Activated effector memory CD4-positive, alpha-beta T cell treated with anti-CD3 and anti-CD28 coated beads, Interleukin-2, amount 50 U/mL, for 16 hours (primary cell): ENCODE results near the gene SGPP2.
"Not testable (repeated sequence)": the region's sequence is repeated elsewhere in the genome, so short reads cannot be mapped to it uniquely, and the experiment has no call there.

Source experiments
- DNase-seq: peaks from one replicate; pipeline ENCODE4 v3.0.0-alpha.2; 2020

Gene SGPP2

DNA sequence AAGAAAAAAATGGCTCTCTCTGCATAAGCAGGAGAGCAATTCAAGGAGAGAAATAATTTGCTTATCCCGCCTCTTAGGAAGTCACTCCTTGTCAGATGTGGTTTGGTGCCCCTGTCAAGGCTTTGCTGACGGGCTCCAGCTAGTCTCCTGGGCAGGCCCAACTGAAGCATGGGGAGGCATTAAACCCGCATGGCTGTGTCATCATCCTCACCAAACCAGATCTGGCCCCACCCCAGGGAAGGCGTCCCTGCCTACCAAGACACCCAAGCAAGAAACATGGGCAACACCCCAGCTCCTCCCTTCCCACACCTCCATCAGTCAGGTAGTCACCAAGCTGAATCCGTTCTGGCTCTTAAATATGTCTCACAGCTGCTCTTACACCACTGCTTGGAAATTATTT is 108.0 kb downstream of the SGPP2 start:
- DNase-seq = no peak

DNA sequence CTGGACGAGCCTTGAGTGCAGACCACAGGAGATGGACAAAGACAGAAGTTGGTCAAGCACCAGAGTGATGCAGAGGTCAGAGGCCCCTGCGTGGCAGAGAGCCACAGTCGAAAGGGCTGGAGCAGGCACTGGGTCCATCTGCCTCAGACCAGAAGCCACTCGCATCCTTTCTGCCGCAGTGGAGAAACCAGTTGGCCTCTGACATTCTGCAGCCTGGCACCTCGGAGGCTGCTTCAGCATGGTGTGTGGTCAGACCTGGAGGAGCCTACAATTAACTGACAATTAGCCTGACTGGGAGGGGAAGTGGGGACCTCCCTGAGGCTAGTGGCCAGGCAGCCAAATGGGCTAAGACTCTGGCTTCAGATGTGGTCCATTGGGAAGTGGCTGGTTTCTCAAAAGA is 111.1 kb downstream of the SGPP2 start:
- DNase-seq = no peak

DNA sequence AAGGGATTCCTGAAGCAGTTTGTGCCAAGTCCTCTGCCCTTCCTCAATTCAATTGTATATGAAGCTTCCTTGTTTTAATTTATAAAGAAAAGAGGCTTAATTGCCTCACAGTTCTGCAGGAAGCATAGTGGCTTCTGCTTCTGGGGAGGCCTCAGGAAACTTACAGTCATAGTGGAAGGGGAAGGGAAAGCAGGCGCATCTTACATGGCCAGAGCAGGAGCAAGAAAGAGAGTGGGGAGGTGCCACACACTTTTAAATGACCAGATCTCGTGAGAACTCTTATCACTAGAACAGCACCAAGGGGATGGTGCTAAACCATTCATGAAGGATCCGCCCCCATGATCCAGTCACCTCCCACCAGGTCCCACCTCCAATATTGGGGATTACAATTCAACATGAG is 114.2 kb downstream of the SGPP2 start:
- no peak for DNase-seq

DNA sequence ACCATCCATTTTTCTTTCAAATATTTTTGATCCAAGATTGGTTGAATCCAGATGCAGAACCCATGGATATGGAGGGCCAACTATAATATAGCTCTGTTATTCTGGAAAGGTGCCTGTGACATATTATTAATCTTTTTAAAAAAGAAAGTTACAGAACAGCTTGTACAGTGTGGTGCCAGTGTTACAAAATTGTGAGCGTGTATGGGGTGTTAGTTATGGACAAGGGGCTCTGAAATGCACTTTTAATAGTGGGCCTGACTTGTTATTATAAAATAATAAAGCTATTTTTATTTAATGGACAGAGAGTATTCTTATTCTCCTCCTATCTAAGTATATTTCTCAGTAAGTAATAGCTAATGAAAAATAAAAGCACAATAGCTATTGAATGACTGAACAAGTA is 120.3 kb downstream of the SGPP2 start:
- no peak for DNase-seq

DNA sequence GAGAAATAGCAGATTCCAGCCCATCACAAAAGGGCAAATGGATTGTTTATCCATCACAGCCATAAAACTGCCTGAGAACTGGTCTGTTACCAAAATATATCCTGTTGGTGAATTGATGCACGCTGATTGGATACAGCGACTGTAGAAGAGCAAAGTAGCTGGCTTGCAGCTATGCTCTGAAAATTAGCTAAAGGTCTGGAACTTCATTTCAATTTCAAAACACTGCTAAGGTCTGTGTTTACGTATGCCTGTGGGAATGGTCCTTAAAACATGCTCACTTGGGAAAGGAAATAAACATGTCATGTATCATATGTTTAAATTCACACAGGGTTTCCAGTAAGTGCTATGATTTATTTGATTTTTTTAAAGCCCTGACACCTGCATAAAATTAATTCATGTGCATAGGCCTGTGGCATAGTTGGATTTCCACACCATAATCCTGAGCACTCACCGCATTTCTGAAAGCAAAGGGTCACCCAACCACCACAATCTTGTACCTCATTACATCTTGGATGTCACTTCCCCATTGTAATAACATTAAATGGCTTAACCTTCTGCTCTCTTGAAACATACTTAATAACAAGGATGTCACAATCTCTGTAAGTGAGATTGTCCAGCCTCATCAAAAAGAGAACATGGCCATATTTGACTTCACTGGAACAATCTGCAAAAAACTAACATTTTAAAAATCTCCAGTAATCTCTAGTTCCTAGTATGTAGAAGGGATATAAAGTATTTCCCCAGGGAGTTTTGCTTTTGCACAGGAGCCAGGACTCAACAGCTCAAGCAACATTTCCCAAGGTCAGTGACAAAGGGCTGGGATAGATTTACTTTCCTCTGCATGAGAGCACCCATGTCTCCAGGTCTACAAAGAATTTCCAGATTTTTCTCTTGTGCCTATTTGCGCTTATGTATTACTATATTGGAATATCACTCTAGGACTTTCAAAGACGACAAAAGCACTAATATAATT is 121.8 kb downstream of the SGPP2 start:
- DNase-seq = no peak

DNA sequence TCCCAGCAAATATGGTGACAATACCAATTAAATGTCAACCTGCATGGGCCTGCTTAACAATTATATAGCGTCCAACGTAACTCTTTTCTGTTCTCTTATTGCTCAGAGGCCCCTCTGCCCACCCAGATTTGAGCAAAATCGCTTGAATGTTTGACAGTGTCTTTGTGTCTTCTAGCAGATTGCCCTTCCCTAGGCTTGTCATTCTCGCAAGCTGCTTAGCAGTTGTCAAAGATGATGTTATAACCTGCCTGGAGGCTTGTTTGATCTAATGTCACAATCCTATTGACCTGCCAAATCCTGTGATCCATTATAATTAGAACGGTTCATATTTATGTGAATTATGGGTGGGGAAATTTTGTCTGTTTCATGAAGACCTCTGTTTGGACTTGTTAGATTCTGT is 122.7 kb downstream of the SGPP2 start:
- DNase-seq = no peak

DNA sequence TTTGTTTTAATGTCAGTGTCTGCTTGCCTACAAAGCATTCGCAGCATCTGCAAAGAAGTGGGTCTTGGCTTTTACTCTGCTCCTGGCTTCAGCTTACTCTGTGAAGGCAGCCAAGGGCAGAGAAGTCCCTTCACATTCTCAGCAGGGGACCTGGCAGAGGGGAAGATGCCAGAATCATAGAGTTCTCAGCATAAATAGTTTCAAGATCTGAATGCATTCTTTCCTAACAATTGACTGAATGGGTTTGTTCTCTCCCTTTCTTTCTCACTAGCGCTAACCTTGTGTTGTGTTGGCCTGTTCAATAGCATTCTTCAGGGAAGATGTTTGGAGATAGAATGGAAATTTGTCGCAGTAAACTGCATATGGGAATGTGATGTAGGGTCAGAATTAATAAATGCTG is 124.6 kb downstream of the SGPP2 start:
- no peak for DNase-seq

DNA sequence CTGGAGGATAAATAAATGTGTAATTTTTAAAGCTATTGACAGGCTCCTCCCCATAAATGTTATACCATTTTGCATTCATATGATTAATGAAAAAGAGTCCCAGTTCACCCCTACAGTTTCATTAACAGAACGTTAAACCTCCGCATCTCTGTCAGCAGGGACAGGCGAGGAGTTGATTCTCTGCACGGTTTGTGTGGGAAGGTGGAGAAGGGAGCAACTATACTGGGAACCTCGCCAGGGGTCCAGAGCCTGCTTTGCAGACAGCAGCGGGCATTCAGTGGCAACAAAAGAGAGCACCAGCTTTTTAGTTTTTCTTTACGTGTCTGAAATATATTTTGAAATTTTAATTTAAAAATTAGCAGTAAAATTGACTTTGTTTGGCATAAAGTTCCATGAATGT is 130.2 kb downstream of the SGPP2 start:
- DNase-seq = no peak

DNA sequence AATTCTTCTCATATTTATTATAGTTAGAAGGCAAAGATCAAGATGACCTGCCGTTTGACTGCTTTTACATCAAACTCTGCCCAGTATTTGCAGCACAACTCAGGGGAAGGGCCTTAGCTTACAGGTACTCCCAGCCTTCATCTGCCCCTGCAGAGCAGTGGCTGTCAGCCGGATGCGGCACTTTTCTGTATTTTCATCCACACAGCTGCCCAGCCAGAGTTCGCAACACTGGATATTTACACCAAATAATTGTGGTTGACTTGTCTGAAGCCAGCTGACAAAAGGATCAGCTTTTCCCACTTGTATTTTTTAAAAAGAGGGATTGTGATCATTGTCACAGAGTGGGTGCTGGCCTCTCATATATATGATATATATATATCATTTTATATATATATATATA is 136.8 kb downstream of the SGPP2 start:
- DNase-seq = no peak

DNA sequence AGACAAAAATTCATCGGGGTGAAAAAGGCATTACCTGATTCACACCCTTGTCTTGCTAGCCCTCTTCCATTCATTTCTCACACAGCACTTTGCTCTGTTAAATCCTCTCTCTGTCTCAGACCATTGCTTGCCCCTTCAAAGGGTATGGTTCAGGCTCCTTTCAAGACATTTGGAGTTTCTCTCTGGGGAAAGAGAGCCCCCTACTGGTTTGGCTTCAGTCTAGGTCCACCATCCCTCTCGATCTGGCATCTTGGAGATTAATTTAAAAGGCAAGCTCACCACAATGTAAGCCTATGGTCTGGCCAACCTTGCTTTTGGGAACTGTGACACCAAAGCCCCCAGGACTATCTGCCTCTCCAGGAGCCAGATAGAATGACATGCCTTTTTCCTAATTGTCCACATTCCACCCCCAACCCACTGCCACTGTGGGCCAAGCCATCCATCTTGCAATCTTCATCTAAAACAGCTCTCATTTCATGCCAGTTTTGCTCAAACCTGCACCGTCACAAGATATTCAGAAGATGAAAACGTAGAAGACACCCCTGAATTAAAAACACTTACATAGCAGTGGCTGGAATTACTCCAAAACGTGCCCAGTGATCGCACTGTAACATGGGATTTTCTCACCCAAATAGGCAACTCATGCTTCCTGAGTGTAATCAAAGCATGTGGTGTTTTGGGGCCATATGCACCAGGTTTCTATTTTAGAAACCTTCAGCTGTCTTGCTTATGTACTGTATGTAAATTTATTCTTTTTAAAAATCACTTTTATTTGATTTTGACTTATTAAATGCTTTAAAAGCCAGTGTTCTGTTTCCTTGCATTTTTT is 137.7 kb downstream of the SGPP2 start:
- DNase-seq = no peak

DNA sequence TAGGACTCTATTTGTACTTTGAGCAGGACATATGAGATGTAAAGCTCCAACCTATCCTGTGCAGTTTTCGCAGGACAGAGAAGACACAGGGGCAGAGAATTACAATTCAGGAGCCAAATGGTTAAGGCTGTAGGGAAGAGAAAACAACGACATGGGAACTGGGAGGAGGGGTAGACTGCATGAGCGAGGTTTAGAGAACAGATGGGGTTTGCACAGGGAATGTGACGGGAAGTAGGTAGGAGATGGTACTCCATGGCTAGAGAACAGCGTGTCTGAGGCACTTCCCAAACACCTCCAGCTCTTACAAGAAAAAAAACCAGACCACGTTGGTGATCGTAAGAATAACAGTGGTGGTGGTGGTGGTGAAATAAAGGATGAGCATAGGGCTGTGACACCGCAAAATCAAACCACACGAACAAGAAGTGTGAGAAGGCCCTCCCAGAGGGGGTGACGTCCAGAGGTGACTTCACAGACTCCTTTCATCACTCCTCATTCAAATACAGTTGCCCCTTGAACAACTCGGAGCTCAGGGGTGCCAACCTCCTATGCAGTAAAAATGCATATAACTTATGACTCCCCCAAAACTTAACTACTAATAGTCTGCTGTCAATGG is 138.9 kb downstream of the SGPP2 start:
- DNase-seq = no peak

DNA sequence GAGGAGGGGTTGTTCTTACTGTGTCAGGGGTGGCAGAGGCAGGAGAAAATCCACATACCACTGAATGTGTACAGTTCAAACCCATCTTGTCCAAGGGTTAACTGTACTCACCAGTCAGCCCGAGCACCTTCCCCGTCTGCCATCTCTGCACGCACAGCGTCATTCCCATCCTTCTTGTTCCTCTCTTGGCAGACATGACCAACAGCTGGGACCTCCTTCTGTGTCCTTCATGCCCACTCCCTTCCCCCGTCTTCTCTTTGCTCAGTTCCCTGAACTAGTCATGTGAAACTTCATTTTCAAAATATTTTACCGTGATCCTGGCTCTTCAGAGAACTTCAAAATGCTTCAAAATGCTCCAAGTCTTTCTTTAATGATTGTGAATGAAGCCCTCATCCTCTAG is 139.6 kb downstream of the SGPP2 start:
- DNase-seq = no peak

DNA sequence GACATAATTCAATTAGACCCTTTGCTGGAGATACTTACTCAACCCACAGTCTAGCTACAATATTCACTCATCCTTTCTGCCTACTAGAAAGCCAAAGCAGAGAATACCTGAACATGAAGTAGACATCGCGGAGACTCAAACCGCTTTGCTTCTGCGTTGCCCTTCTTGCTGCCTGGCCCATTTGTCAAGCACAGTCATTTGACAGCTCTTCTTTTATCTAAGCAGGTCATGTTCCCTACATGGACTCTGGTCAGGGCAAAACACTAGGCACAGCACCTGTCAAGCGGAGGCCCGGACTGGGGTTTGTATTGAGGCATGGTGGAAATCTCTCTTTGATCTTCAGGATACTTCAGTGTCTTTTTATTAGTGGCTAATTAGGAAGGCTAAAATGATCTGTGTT is 141.9 kb downstream of the SGPP2 start:
- no peak for DNase-seq

DNA sequence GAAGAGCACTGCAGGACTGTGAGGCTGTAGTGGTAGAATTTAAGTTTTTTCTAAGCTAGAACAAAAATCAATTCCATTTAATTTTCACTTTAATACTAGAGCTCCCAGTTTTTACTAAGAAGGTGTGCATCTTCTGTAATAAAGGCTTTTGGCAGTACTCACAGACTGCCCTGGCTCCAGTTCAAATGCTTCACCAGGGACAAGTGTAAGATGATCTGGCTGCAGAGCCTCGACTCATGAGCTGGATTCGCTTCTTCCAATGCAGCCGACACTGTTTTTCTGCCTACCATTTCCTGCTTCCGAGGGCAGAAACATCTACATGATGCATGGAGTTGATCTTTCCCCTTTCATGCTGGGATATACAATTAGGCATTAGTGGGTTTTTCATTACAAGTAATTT is 144.5 kb downstream of the SGPP2 start:
- DNase-seq = no peak

DNA sequence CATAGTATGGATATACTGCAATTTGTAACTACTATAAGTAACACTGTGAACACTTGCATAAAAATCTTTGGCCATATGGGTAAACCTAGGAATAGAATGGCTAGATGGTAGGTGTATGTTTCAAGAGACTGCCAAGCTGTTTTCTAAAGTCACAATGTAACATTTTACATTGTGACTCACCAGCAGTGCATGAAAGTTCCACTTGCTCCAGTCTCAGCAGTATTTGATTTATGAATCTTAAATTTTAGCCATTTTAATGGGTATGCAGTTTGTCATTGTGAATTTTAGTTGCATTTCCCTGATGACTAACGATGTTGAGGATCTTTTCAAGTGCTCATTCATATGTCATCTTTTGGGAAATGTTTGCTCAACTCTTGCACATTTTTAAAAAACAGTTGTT is 145.5 kb downstream of the SGPP2 start:
- DNase-seq = no peak

DNA sequence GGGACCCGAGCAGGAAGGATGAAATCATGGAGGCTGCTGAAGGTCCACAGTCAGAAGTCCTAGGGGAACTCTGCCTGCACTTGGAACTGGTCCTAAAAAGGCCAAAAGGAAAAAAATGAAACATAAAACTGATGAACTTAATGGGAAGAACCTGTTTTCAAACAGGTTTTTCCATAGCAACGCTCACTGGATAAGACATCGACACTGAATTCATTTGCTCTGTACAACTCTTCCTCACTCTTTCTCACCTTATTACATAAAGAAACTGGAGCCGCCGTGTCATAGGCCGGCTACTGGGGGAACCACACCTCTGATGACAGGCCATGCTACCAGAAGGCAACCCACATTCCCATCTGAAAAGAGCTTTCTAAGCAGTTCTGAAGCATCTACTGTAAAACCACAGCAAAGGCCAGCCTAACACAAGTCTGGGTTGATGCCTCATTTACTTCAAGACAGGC is 147.9 kb downstream of the SGPP2 start:
- no peak for DNase-seq

DNA sequence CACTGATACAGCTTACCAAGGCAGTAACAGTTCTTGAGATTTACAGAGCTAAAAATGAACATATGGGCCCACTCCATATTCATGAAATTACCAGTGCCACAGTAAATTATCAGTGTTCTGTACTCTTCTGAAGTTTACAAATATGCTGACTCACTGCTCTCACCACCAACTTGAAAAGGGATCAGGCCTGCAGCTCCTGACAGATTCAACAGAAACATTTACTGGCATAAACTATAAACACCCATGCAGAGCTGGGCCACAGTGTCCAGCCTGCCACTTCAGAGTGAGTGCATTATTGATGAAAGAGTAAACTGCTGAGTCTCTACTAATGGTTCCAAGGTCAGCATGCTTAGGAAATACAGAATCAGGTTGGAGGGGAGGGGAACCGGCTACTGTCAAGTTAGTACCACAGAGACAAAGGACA is 148.4 kb downstream of the SGPP2 start:
- DNase-seq = no peak

DNA sequence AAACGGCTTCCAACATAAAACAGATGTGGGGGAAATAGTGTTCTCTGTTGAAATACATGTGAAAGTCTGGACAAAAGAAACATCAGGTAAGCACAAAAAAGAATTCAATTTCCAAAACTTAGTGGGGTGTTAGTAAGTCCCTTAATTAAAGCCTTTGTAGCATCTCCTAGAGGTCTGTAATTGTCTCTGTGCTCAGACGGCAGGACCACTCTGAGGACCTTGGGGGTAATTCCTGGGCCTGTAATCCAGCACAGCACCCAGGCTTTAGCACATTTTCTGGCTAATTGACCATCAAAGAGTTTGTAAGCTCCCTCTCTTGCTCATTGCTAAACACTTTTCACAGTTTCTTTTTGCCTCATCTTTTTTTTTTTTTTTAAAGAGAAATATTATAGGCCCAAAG is 151.3 kb downstream of the SGPP2 start:
- DNase-seq = no peak

DNA sequence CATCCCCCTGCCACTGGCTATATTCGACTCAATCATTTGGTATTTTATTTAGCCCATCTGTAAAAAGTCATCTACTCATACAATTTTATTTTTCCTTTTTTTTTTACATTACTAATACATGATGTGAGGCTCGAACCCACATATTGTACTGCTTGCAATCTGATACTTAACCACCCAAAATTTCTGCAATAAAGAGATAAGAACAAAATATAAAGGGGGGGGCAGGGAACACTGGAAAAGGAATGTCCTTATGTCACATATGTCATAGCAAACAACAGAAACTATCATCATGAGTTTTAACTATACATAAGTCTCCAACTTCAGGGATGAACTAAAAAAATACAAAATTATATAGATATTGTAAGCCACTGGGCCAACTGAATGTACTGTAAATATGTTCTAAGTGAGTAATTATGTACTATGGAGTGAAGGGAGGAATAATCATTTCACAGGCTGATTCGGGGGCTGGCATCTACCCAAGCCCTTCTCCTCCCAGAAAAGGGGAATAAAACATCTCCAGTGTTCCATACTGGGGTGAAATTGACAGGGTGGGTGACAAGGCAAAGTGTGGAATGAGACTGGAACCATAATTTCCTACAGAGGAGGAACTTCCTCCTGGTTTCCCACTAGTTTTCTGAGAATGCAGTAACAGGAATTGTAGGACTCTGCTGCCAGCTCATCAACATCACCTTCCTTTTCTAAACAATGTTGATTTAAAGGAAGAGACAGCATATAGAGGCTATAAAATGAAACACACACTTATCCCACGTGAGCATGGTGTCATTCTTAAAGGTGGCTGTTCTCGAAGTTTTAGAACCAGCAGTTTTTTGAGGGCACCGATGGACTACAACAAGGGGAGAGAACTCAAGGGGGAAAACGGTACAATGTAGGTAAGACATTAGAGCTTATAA is 152.1 kb downstream of the SGPP2 start:
- no peak for DNase-seq

DNA sequence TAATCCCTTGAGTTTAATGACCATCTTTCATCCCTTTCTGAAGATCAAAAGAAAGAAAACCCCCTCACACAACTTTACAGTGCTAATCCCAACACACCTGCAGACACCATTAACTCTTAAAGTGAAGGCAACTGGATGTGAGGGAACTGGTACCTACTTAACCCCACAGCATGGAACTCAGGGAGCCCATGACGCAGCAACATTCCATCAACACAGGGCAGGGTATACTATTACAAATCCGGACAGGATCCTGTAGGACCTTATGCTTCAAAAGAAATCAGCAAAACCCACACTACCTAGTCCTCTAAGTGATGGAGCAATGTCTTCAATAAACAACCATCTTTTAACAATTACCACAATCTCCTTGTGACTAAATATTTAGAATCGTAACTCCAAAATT is 153.0 kb downstream of the SGPP2 start:
- DNase-seq = no peak

DNA sequence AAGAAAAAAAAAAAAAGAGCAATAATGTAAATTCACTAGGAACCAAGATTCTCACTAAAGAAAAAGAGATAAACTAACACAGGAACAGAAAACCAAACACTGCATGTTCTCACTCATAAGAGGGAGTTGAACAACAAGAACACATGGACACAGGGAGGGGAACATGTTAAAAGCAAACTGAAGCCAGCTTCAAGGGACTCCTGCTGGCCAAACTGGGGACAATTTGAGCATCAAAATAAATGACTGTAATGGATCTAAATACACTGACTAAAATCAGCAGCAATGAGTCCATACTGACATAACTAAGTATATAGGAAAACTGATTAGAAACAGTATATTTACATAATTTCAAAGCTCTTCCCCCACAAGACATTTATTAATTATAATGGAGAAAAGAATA is 158.6 kb downstream of the SGPP2 start:
- no peak for DNase-seq

DNA sequence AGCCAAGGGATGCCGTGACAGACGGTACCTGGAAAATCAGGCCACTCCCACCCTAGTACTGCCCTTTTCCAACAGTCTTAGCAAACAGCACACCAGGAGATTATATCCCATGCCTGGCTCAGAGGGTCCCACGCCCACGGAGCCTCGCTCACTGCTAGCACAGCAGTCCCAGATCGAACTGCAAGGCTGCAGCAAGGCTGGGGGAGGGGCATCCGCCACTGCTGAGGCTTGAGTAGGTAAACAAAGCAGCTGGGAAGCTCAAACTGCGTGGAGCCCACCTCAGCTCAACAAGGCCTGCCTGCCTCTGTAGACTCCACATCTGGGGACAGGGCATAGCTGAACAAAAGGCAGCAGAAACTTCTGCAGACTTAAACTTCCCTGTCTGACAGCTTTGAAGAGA is 160.2 kb downstream of the SGPP2 start:
- DNase-seq = not testable (repeated sequence)
